ENCODE measurements around the gene RGS21. TPM values are rescaled to one million over a fixed set of nuclear protein-coding genes. Genes with fewer than 3 reads are reported as not detected.

Gene RGS21
- total RNA-seq, 2 experiments from 2014 or later, result not detected

GRCh38 chr1:192395895-192396294 is 79.1 kb downstream of the RGS21 start:
- no peak for DNase-seq
- ChIA-PET POLR2A (no interaction called here), CTCF (no interaction called here)
- H3K36me3 Mint-ChIP-seq (ENCODE audit: low read depth), result no peaks in the 10 kb centered on the region
- H3K27me3 Mint-ChIP-seq, result no peaks in the 10 kb centered on the region
- H3K4me1 Mint-ChIP-seq, result no peaks in the 10 kb centered on the region
- H3K4me3 Mint-ChIP-seq, result no peak overlapping the region
- H3K27ac Mint-ChIP-seq, result no peak overlapping the region
- H3K9me3 Mint-ChIP-seq, result no peaks in the 10 kb centered on the region

DNA sequence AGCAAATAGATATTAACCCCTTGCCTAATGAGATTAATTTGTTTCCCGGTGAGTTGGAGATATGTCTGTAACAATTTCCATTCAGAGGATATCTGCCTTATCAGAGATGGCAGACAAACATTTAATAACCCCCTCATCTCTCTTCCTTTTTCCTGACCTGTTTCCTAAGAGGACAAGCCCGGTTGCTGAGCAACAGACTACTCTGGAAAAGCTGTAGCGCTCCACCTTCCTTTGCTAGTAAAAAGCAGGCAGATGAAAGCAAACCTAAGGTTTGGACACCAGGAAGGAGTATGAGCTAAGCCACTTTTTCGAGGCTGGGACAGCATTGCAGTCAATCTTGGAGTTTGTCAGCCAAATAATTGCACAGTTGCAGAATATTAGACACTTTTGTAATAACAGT is 82.4 kb downstream of the RGS21 start:
- Mint-ChIP-seq H3K36me3 (ENCODE audit: low read depth) (no peaks in the 10 kb centered on the region), H3K27me3 (no peaks in the 10 kb centered on the region), H3K4me3 (no peak overlapping the region), H3K27ac (no peak overlapping the region), H3K9me3 (no peaks in the 10 kb centered on the region), H3K4me1 (no peaks in the 10 kb centered on the region)
- POLR2A ChIA-PET, result no interaction called here
- DNase-seq, result no peak
- CTCF ChIA-PET, result no interaction called here

DNA sequence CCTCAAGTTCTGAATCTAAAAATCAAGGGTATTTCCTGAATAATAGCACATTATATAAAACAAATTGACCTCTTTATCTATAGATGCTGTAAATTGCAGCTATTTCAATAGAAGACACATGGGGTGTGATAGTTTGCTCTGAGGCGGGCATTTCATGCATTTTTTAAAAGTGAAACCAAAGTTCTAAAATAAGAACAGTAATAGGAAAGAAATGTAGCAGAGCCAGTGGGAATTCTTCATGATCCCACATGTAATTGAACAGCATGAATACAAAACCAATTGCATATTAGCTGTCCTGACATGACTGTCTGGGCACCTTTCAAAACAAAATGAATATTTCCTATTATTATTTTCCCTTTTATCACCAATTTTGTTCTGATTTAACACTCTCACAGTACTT is 85.0 kb downstream of the RGS21 start:
- Mint-ChIP-seq H3K4me3 (no peak overlapping the region), H3K9me3 (no peaks in the 10 kb centered on the region), H3K27me3 (no peaks in the 10 kb centered on the region), H3K36me3 (ENCODE audit: low read depth) (no peaks in the 10 kb centered on the region), H3K4me1 (no peaks in the 10 kb centered on the region), H3K27ac (no peak overlapping the region)
- CTCF ChIA-PET, result no interaction called here
- POLR2A ChIA-PET, result no interaction called here
- DNase-seq, result no peak

DNA sequence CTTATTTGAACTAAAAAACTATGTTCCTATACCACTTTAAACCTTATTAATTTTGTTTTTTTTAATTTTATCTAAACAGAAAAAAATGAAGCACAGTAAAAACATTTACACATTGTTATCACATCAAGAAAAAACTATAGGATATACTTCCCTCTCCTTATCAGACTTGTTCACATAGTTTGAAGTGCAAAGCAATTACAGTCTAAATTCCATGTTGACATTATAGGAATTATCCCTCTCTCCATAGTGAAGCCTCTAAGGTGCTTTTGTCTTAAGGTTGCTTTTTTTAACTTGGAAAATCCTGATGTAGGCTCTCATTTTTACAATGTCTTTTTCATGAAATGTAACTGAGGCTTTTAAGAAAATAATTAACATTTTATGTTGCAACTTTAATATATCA is 85.8 kb downstream of the RGS21 start:
- Mint-ChIP-seq H3K4me1 (no peaks in the 10 kb centered on the region), H3K9me3 (no peaks in the 10 kb centered on the region), H3K4me3 (no peak overlapping the region), H3K36me3 (ENCODE audit: low read depth) (no peaks in the 10 kb centered on the region), H3K27ac (no peak overlapping the region), H3K27me3 (no peaks in the 10 kb centered on the region)
- CTCF ChIA-PET, result no interaction called here
- POLR2A ChIA-PET, result no interaction called here
- no peak for DNase-seq

DNA sequence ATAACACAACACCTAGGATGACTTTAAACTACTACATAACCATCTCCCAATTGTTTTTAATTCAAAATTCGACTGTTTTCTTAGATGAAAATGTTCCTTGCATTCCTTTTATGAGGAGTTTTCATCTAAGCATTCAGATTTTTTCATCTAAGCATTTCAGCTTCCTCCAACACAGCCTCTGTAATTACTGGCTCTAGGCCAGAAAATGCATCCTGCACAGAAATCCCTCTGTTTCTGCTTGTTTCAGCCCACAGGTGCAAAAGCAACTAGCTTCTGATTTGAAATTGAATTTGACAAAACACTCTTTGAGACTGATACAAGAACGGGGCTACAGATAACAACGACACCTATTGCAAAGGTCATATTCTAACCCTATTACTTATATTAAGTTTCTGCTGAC is 90.4 kb downstream of the RGS21 start:
- no peak for DNase-seq
- CTCF ChIA-PET, result no interaction called here
- Mint-ChIP-seq H3K4me1 (no peaks in the 10 kb centered on the region), H3K27me3 (no peaks in the 10 kb centered on the region), H3K27ac (no peak overlapping the region), H3K36me3 (ENCODE audit: low read depth) (no peaks in the 10 kb centered on the region), H3K9me3 (no peaks in the 10 kb centered on the region), H3K4me3 (no peak overlapping the region)
- POLR2A ChIA-PET, result no interaction called here

Other genes with a start within 250 kb of the RGS21 start
- gene RGS18, start 158.5 kb upstream of the RGS21 start, total RNA-seq, result under 1 TPM; 0.28 to 0.80 TPM

Data from activated CD4-positive, alpha-beta memory T cell treated with anti-CD3 and anti-CD28 coated beads, Interleukin-2, amount 10 ng/mL, durations not matched to agents 7 days and 5 days (primary cell).